PFSK-1 (cell line): ENCODE data around the gene ASCC1.

Experiments
- FOXP2 ChIP-seq: optimal IDR thresholded peaks from 2 replicates; pipeline ENCODE3; 2011; ENCODE audit warnings: borderline replicate concordance, control low read depth, inconsistent platforms; ENCODE audit not compliant: insufficient read depth; ENCODE audit errors: extremely low read length, extremely low read depth
- POLR2AphosphoS5 ChIP-seq: IDR thresholded peaks from 2 replicates; pipeline ENCODE4 v1.6.1; 2012; ENCODE audit warnings: low read depth, mild to moderate bottlenecking, control low read depth, low read length, moderate library complexity
- SIN3A ChIP-seq: IDR thresholded peaks from 2 replicates; pipeline ENCODE4 v1.6.1; 2012; ENCODE audit warnings: mild to moderate bottlenecking, low read length, moderate library complexity, borderline replicate concordance; ENCODE audit not compliant: insufficient read depth
- TAF1 ChIP-seq: IDR thresholded peaks from 2 replicates; pipeline ENCODE4 v1.6.1; 2012; ENCODE audit warnings: low read length, control low read depth, borderline replicate concordance; ENCODE audit not compliant: insufficient read depth
- TF ChIP-seq, protein P1 (sequence below), 2 experiments: IDR thresholded peaks; 2 replicates each; pipeline versions ENCODE4 v1.6.1 to v1.8.0; 2011 to 2012; ENCODE audit warnings: low read depth in 2 of 2, low read length in 2 of 2, control low read depth in 1 of 2, inconsistent platforms in 1 of 2, mild to moderate bottlenecking in 1 of 2, moderate library complexity in 1 of 2; ENCODE audit not compliant: insufficient read depth in 1 of 2

- TF ChIP-seq, protein P1, sequence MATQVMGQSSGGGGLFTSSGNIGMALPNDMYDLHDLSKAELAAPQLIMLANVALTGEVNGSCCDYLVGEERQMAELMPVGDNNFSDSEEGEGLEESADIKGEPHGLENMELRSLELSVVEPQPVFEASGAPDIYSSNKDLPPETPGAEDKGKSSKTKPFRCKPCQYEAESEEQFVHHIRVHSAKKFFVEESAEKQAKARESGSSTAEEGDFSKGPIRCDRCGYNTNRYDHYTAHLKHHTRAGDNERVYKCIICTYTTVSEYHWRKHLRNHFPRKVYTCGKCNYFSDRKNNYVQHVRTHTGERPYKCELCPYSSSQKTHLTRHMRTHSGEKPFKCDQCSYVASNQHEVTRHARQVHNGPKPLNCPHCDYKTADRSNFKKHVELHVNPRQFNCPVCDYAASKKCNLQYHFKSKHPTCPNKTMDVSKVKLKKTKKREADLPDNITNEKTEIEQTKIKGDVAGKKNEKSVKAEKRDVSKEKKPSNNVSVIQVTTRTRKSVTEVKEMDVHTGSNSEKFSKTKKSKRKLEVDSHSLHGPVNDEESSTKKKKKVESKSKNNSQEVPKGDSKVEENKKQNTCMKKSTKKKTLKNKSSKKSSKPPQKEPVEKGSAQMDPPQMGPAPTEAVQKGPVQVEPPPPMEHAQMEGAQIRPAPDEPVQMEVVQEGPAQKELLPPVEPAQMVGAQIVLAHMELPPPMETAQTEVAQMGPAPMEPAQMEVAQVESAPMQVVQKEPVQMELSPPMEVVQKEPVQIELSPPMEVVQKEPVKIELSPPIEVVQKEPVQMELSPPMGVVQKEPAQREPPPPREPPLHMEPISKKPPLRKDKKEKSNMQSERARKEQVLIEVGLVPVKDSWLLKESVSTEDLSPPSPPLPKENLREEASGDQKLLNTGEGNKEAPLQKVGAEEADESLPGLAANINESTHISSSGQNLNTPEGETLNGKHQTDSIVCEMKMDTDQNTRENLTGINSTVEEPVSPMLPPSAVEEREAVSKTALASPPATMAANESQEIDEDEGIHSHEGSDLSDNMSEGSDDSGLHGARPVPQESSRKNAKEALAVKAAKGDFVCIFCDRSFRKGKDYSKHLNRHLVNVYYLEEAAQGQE (IDR thresholded peaks at IDR 0.05; ENCODE audit: insufficient read depth in 1 of 2, low read depth in 2 of 2, low read length in 2 of 2): no peak
- TF ChIP-seq TAF1 (no peak), POLR2AphosphoS5 (no peak), SIN3A (no peak), FOXP2 (no peak)
These were observed 143.4 kb downstream of the ASCC1 start for GRCh38 chr10:72072639-72073038.
